H9 (cell line): ENCODE measurements around the gene NSG1. TPM values are rescaled to one million over a fixed set of nuclear protein-coding genes. Genes with fewer than 3 reads are reported as not detected.

ENCODE experiments used
- DNase-seq: peaks from one replicate; pipeline ENCODE4 v3.0.0-alpha.2; 2017
- H2AFZ ChIP-seq: one replicate; pipeline ENCODE4 v1.6.1; 2013; ENCODE audit warnings: mild to moderate bottlenecking, low read length, control low read depth, moderate library complexity
- H2AK5ac ChIP-seq: 2 replicates; pipeline ENCODE4 v1.6.1; 2013; ENCODE audit warnings: low read length, control low read depth, mixed read lengths; ENCODE audit not compliant: insufficient read length
- H2BK120ac ChIP-seq: one replicate; pipeline ENCODE4 v1.6.1; 2013; ENCODE audit warnings: low read depth, mild to moderate bottlenecking, low read length, control low read depth, inconsistent platforms; ENCODE audit not compliant: poor library complexity, severe bottlenecking
- H2BK12ac ChIP-seq: 2 replicates; pipeline ENCODE4 v1.6.1; 2013; ENCODE audit warnings: low read length, control low read depth, mixed read lengths, low read depth; ENCODE audit not compliant: insufficient read length
- H2BK15ac ChIP-seq: 2 replicates; pipeline ENCODE4 v1.6.1; 2013; ENCODE audit warnings: low read depth, low read length, control low read depth
- H2BK20ac ChIP-seq: one replicate; pipeline ENCODE4 v1.6.1; 2013; ENCODE audit warnings: low read depth, mild to moderate bottlenecking, low read length, control low read depth, inconsistent platforms; ENCODE audit not compliant: poor library complexity, severe bottlenecking
- H2BK5ac ChIP-seq: 2 replicates; pipeline ENCODE4 v1.6.1; 2013; ENCODE audit warnings: low read length, control low read depth, mixed read lengths; ENCODE audit not compliant: insufficient read length
- H3K14ac ChIP-seq: 2 replicates; pipeline ENCODE4 v1.6.1; 2013; ENCODE audit warnings: low read length, control low read depth; ENCODE audit not compliant: insufficient read depth
- H3K18ac ChIP-seq: 2 replicates; pipeline ENCODE4 v1.6.1; 2013; ENCODE audit warnings: low read depth, mild to moderate bottlenecking, mixed read lengths, low read length, control low read depth; ENCODE audit not compliant: insufficient read length
- H3K23ac ChIP-seq: 2 replicates; pipeline ENCODE4 v1.6.1; 2013; ENCODE audit warnings: low read length, control low read depth, mixed read lengths, low read depth; ENCODE audit not compliant: insufficient read length
- H3K23me2 ChIP-seq: 2 replicates; pipeline ENCODE4 v1.6.1; 2013; ENCODE audit warnings: low read depth, mild to moderate bottlenecking, mixed read lengths, low read length, control low read depth; ENCODE audit not compliant: insufficient read length, poor library complexity, severe bottlenecking
- H3K27ac ChIP-seq: 2 replicates; pipeline ENCODE4 v1.5.1; 2013; ENCODE audit warnings: low read length, control low read depth, mixed read lengths, low read depth; ENCODE audit not compliant: insufficient read length
- H3K27me3 ChIP-seq: 2 replicates; pipeline ENCODE4 v1.6.1; 2013; ENCODE audit warnings: low read length, control low read depth, inconsistent platforms; ENCODE audit not compliant: insufficient read depth
- H3K4ac ChIP-seq: 2 replicates; pipeline ENCODE4 v1.6.1; 2013; ENCODE audit warnings: low read depth, mild to moderate bottlenecking, control low read depth, inconsistent platforms, low read length, moderate library complexity
- H3K4me1 ChIP-seq: 2 replicates; pipeline ENCODE4 v1.6.1; 2013; ENCODE audit warnings: low read length, control low read depth, inconsistent platforms; ENCODE audit not compliant: insufficient read depth
- H3K4me2 ChIP-seq: 2 replicates; pipeline ENCODE4 v1.6.1; 2013; ENCODE audit warnings: low read length, control low read depth, mixed read lengths; ENCODE audit not compliant: insufficient read length, insufficient read depth
- H3K56ac ChIP-seq: 2 replicates; pipeline ENCODE4 v1.6.1; 2013; ENCODE audit warnings: low read depth, mild to moderate bottlenecking, mixed read lengths, low read length, control low read depth; ENCODE audit not compliant: insufficient read length
- H3K79me1 ChIP-seq: 2 replicates; pipeline ENCODE4 v1.6.1; 2013; ENCODE audit warnings: low read depth, mild to moderate bottlenecking, moderate library complexity, low read length, control low read depth, inconsistent platforms; ENCODE audit not compliant: insufficient read depth, poor library complexity, severe bottlenecking
- H3K79me2 ChIP-seq: 2 replicates; pipeline ENCODE4 v1.6.1; 2013; ENCODE audit warnings: low read length, control low read depth, inconsistent platforms; ENCODE audit not compliant: insufficient read depth
- H3K9ac ChIP-seq: 2 replicates; pipeline ENCODE4 v1.6.1; 2013; ENCODE audit warnings: low read length, control low read depth, mixed read lengths; ENCODE audit not compliant: insufficient read length; ENCODE audit errors: extremely low read depth
- H3K9me3 ChIP-seq: one replicate; pipeline ENCODE4 v1.6.1; 2013; ENCODE audit warnings: low read depth, low read length, inconsistent platforms; ENCODE audit not compliant: control insufficient read depth
- H3T11ph ChIP-seq: one replicate; pipeline ENCODE4 v1.6.1; 2013; ENCODE audit warnings: mild to moderate bottlenecking, low read length, control low read depth, inconsistent platforms
- H4K20me1 ChIP-seq: one replicate; pipeline ENCODE4 v1.6.1; 2013; ENCODE audit not compliant: control insufficient read depth, insufficient read length, insufficient read depth
- H4K5ac ChIP-seq: 2 replicates; pipeline ENCODE4 v1.6.1; 2013; ENCODE audit warnings: low read depth, mild to moderate bottlenecking, mixed read lengths, low read length, control low read depth; ENCODE audit not compliant: insufficient read length
- H4K8ac ChIP-seq: replicated peaks from 2 replicates; pipeline ENCODE4 v1.6.1; 2013; ENCODE audit warnings: low read length, control low read depth, mixed read lengths, low read depth; ENCODE audit not compliant: insufficient read length
- H4K91ac ChIP-seq: 2 replicates; pipeline ENCODE4 v1.6.1; 2013; ENCODE audit warnings: low read depth, mild to moderate bottlenecking, moderate library complexity, mixed read lengths, low read length, control low read depth; ENCODE audit not compliant: insufficient read length
- H3K27ac Mint-ChIP-seq, 3 experiments: 2 replicates in 2 of 3; 3 replicates in 1 of 3; pipeline ENCODE4 v1.8.0; 2020 to 2021; ENCODE audit warnings: mixed read lengths in 3 of 3, mild to moderate bottlenecking in 1 of 3, moderate library complexity in 1 of 3
- H3K27me3 Mint-ChIP-seq: 2 replicates; pipeline ENCODE4 v1.8.0; 2021; ENCODE audit warnings: low read depth, mild to moderate bottlenecking, moderate library complexity, mixed read lengths
- H3K36me3 Mint-ChIP-seq, 3 experiments: 2 replicates in 2 of 3; 3 replicates in 1 of 3; pipeline ENCODE4 v1.8.0; 2020 to 2021; ENCODE audit warnings: low read depth in 3 of 3, mixed read lengths in 3 of 3; ENCODE audit not compliant: insufficient read depth in 1 of 3
- H3K4me1 Mint-ChIP-seq, 2 experiments: 2 replicates each; pipeline ENCODE4 v1.8.0; 2020; ENCODE audit warnings: mixed read lengths in 2 of 2
- H3K4me3 Mint-ChIP-seq, 2 experiments: 2 replicates in 1 of 2; 3 replicates in 1 of 2; pipeline ENCODE4 v1.8.0; 2020 to 2021; ENCODE audit warnings: mild to moderate bottlenecking in 2 of 2, mixed read lengths in 2 of 2, moderate library complexity in 1 of 2
- H3K9me3 Mint-ChIP-seq, 2 experiments: 2 replicates in 1 of 2; 3 replicates in 1 of 2; pipeline ENCODE4 v1.8.0; 2020; ENCODE audit warnings: mild to moderate bottlenecking in 2 of 2, mixed read lengths in 2 of 2, moderate library complexity in 1 of 2
- WGBS: extraction: QIAGEN DNeasy Blood & Tissue Kit; methylation state at CpG from one replicate; pipeline ENCODE4 v1.1.7; 2013; ENCODE audit warnings: missing lambda C conversion rate, low lambda C conversion rate, mixed read lengths; ENCODE audit not compliant: insufficient read length; ENCODE audit errors: extremely low coverage; 5-methylcytosine and 5-hydroxymethylcytosine counted together
- total RNA-seq: library from RNA; stranded (reverse); gene quantifications from 2 replicates; pipeline ENCODE4 v1.2.1, GENCODE V29; 2021
- TF ChIP-seq, protein P1 (sequence below): fragments of 200-600 bp; sonication (generic); conservative IDR thresholded peaks from 3 replicates; pipeline ENCODE4 v1.8.0; 2021; ENCODE audit warnings: antibody characterized with exemption, mild to moderate bottlenecking

NSG1 gene
- total RNA-seq, 1 experiment from 2014 or later, result 9.3 TPM

DNA sequence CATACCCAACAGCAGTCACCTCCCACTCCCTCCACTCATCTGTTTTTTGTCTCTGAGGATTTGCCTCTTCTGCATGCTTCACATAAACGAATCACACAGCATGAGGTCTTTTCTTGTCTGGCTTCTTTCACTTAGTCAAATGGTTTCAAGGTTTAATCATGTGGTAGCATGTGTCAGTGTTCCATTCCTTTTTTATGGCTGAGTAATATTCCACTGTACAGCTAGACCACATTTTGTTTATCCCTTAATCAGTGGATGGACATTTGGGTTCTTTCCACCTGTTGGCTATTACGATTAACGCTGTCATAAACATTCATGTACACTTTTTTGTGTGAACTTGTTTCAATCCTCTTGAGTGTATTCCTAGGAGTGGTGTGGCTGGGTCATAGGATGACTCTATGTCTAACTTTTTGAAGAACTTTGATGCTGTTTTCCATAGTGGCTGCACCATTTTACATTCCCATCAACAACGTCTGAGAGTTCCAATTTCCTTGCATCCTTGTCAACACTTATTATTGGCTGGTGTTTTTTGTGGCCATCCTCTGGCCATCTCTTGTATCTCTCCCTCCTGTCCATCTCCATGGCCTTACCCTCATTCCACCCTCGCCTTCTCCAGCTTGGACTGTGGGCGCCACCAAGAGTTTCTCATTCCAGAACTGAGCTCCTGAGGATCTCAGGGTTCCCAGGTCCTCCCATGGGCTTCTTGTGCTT is 12.4 kb upstream of the NSG1 start:
- Histone ChIP-seq H3K4me1 (no peaks in the 10 kb centered on the region), H3K23ac (no peak overlapping the region), H2BK12ac (no peak overlapping the region), H4K91ac (no peak overlapping the region), H3K4me2 (no peak overlapping the region), H2AFZ (no peak overlapping the region), H4K8ac (no peak overlapping the region), H2BK20ac (no peak overlapping the region), H3K79me1 (no peaks in the 10 kb centered on the region), H4K20me1 (no peaks in the 10 kb centered on the region), H3T11ph (no peak overlapping the region), H3K27me3 (no peaks in the 10 kb centered on the region; the same call in 1 of the 2 replicates), H2BK15ac (no peak overlapping the region), H3K4ac (no peak overlapping the region), H2BK5ac (no peak overlapping the region), H4K5ac (no peak overlapping the region), H3K56ac (no peak overlapping the region), H2BK120ac (no peak overlapping the region), H3K9me3 (no peaks in the 10 kb centered on the region), H3K9ac (no peak overlapping the region), H3K23me2 (no peaks in the 10 kb centered on the region), H3K27ac (no peak overlapping the region), H3K14ac (no peak overlapping the region), H2AK5ac (no peak overlapping the region), H3K18ac (no peak overlapping the region), H3K79me2 (no peaks in the 10 kb centered on the region)
- H3K27me3 Mint-ChIP-seq, result peaks cover 58% of the 10 kb centered on the region
- no peak overlapping the region for H3K4me3 Mint-ChIP-seq
- peaks cover 2% of the 10 kb centered on the region in 2 experiments for H3K4me1 Mint-ChIP-seq
- H3K27ac Mint-ChIP-seq, result no peak overlapping the region
- H3K9me3 Mint-ChIP-seq, result peaks cover 5 to 8% of the 10 kb centered on the region in 2 experiments; a peak in 4 of 5 replicates
- no CpG with 5 or more reads among the region's 6 CpGs for WGBS
- DNase-seq, result no peak
- no peaks in the 10 kb centered on the region; a peak in 1 of 7 replicates for H3K36me3 Mint-ChIP-seq
- TF ChIP-seq, protein P1, sequence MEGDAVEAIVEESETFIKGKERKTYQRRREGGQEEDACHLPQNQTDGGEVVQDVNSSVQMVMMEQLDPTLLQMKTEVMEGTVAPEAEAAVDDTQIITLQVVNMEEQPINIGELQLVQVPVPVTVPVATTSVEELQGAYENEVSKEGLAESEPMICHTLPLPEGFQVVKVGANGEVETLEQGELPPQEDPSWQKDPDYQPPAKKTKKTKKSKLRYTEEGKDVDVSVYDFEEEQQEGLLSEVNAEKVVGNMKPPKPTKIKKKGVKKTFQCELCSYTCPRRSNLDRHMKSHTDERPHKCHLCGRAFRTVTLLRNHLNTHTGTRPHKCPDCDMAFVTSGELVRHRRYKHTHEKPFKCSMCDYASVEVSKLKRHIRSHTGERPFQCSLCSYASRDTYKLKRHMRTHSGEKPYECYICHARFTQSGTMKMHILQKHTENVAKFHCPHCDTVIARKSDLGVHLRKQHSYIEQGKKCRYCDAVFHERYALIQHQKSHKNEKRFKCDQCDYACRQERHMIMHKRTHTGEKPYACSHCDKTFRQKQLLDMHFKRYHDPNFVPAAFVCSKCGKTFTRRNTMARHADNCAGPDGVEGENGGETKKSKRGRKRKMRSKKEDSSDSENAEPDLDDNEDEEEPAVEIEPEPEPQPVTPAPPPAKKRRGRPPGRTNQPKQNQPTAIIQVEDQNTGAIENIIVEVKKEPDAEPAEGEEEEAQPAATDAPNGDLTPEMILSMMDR, result no peak
